Lower lobe of right lung (tissue), 2 donors: ENCODE results near the gene PCBP3. TPM values are rescaled to one million over a fixed set of nuclear protein-coding genes. Genes with fewer than 3 reads are reported as not detected.

Source experiments
- ATAC-seq, 2 donors: fragments of 200-7000 bp; cut with Tn5 transposase; one replicate each; pipeline ENCODE4 v1.9.1; 2020 to 2022; ENCODE audit warnings: mild to moderate bottlenecking in 2 of 2, moderate library complexity in 2 of 2
- DNase-seq: peaks from one replicate; pipeline ENCODE4 v3.0.0-alpha.2; 2020
- H3K27ac ChIP-seq: fragments of 200-600 bp; one replicate; pipeline ENCODE4 v1.8.0; 2022
- H3K27me3 ChIP-seq: fragments of 200-600 bp; one replicate; pipeline ENCODE4 v1.8.0; 2022; ENCODE audit warnings: low read depth
- H3K36me3 ChIP-seq: fragments of 200-600 bp; one replicate; pipeline ENCODE4 v1.8.0; 2022; ENCODE audit warnings: mild to moderate bottlenecking
- H3K4me1 ChIP-seq: fragments of 200-600 bp; one replicate; pipeline ENCODE4 v1.8.0; 2022
- H3K4me3 ChIP-seq: fragments of 200-600 bp; one replicate; pipeline ENCODE4 v1.8.0; 2022; ENCODE audit warnings: mild to moderate bottlenecking
- H3K9me3 ChIP-seq: fragments of 200-600 bp; one replicate; pipeline ENCODE4 v1.8.0; 2022
- intact Hi-C: fragments of 100-400 bp; cut with DNase I; formaldehyde crosslinking; loops from one replicate; pipeline ENCODE4 v1.11.0; 2022
- total RNA-seq: library from RNA; stranded (reverse); fragmentation: NEBNext Ultra II Directional; extraction: Animal tissue kit (Norgen Biotek cat#: 25700); gene quantifications from one replicate; pipeline ENCODE4 v1.2.1, GENCODE V29; 2021
- TF ChIP-seq, protein P1 (sequence below): fragments of 200-600 bp; IDR thresholded peaks from one replicate; pipeline ENCODE4 v1.8.0; 2022; ENCODE audit warnings: antibody characterized with exemption, mild to moderate bottlenecking
- donor health status: DM: no; HTN: yes; CAD: no; lungs with severe emphysema.

Gene PCBP3
- total RNA-seq, 1 donor from 2014 or later = 4.5 TPM

DNA sequence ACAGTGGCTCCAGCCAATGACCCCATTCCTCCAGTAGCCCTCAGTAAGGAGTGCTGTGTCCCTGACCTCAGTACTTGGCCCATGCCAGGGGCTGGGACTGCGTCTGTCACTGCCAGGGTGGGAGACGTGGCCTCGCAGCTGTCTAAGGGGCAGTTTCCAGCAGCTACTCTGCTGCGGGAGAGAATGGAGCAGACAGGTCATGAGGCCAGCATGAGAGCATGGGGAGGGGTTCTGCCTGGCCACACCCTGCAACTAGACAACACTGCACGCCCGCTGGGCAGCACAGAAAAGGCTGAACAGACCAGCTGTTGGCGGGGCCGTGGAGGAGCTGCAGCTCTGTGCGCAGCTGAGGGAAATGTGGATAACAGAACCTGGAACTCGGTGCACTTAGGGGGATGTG lies 246.4 kb downstream of the PCBP3 start:
- H3K9me3 ChIP-seq = no peaks in the 10 kb centered on the region
- no peaks in the 10 kb centered on the region for H3K36me3 ChIP-seq
- TF ChIP-seq, protein P1, sequence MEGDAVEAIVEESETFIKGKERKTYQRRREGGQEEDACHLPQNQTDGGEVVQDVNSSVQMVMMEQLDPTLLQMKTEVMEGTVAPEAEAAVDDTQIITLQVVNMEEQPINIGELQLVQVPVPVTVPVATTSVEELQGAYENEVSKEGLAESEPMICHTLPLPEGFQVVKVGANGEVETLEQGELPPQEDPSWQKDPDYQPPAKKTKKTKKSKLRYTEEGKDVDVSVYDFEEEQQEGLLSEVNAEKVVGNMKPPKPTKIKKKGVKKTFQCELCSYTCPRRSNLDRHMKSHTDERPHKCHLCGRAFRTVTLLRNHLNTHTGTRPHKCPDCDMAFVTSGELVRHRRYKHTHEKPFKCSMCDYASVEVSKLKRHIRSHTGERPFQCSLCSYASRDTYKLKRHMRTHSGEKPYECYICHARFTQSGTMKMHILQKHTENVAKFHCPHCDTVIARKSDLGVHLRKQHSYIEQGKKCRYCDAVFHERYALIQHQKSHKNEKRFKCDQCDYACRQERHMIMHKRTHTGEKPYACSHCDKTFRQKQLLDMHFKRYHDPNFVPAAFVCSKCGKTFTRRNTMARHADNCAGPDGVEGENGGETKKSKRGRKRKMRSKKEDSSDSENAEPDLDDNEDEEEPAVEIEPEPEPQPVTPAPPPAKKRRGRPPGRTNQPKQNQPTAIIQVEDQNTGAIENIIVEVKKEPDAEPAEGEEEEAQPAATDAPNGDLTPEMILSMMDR = no peak
- no peak overlapping the region for H3K27ac ChIP-seq
- intact Hi-C loops = no loop called here
- ATAC-seq (peak in 1 of 2 donors; percentile 6), DNase-seq (peak; percentile 39)
- peaks cover 3% of the 10 kb centered on the region for H3K27me3 ChIP-seq
- no peak overlapping the region for H3K4me3 ChIP-seq
- H3K4me1 ChIP-seq = peaks cover 17% of the 10 kb centered on the region

DNA sequence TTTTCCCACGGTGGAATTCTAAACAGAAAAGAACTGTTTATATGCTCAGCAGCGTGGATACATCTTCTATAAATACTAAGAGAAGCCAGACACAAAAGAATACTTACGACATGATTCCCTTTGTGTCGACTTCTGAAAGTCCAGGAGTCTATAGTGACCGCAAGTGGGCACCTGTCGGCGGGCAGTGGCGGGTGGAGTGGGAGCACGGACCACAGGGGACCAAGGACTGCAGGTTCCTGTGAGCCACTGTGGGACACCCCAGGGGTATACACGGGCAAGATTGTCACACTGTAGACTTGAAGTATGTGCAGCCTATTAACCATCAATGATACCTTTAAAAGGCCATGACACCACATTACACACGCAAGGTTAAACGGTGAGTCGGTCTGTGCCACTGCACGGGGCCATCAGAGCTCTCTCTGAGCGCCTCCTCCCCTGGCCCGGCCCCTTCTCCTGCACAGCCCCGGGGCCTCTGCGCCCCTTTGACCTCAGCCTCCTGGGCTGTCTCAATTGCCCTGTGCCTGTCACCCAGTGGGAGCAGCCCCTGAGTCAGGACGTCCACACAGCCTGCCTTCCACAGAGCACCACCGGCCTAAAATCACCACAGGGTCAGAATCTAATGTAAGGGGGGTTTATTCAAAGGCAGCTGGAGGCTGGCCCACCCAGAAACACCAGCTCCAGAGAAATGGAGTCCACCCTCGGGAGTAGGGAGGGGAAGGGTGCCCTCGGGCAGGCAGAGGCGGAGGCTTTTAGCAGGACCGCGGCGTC lies 248.0 kb downstream of the PCBP3 start:
- Histone ChIP-seq H3K27ac (no peak overlapping the region), H3K27me3 (peaks cover 3% of the 10 kb centered on the region), H3K4me3 (no peak overlapping the region), H3K36me3 (no peaks in the 10 kb centered on the region), H3K9me3 (no peaks in the 10 kb centered on the region), H3K4me1 (peaks cover 17% of the 10 kb centered on the region)
- TF ChIP-seq, protein P1 = no peak
- peak; percentile 33 for DNase-seq
- peak in 1 of 2 donors; percentile 24 for ATAC-seq
- intact Hi-C loops = no loop called here

DNA sequence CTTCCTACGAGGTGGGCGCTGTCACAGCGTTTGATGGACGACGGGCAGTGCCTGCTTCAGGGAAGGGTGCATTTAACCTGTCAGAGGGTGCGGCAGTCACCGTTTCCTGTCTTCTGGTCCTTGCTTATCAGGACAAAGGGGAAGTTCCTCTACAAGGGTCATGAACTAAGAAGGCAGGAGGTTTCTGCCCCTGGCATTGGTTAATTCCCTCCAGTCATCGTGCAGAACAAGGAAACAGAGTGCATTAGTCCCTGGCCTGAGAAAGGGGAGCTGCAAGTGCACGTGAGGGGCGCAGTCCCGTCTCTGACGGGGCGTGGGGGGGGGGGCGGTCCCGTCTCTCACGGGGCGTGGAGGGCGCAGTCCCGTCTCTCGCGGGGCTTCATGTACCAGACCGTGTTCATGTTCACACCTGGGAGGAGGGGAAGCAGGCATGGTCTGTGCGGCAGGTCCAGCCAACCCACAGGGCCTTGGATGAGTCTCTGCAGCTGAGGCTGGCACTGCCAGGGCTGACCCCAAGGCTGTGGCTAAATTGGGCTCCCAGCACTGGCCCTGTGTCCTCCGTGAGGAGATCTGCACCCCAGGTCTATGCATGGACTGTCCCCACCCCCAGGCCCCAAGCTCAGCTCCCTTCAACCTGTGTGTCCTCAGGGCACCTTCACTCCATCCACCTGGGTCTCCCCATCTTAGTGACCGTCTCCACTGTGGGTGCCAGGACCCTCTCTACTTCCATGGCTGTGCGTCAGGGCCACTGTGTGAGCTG lies 248.8 kb downstream of the PCBP3 start:
- H3K9me3 ChIP-seq = no peaks in the 10 kb centered on the region
- peaks cover 3% of the 10 kb centered on the region for H3K27me3 ChIP-seq
- H3K4me1 ChIP-seq = peaks cover 17% of the 10 kb centered on the region
- H3K4me3 ChIP-seq = no peak overlapping the region
- TF ChIP-seq, protein P1 = no peak
- intact Hi-C loops = no loop called here
- DNase-seq (peak; percentile 70), ATAC-seq (peak; percentile 56 to 61)
- H3K36me3 ChIP-seq = no peaks in the 10 kb centered on the region
- no peak overlapping the region for H3K27ac ChIP-seq

DNA sequence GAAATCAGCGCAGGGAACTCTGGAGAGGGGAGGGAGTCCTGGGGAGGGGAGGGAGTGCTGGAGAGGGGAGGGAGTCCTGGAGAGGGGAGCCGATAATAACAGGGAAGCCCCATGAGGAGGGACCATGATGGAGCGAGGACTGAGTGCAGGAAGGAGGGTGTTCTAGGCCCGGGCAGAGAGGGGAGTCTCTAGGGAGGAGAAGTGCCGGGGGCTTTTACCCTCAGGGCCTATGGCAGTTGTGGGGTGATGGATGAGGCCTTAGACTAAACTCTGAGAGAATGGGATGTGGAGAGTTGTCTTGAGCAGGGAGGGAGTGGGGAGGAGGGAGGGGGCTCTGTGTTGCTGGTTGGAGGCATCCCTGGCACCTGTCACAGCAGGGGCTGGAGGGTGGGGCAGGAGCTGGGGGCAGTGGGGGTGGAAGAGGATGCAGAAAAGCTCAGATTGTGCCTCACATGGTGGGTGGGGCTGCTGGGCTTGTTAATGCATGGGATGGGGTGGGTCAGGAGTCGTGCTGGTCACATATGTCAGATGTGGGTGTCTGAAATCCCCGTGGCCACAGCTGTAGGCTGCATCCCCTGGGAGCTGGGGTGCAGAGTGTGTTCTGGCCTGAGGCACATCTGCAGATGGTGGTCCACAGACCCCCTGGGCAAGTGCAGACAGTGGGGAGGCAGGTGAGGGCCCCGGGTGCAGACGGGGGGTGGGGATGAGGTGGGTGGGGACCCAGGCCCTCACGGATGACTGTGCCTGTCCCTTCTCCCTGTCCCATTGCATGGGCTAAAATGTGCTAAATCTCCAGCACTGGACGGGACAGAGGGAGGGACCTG lies 249.6 kb downstream of the PCBP3 start:
- no peak overlapping the region for H3K4me3 ChIP-seq
- intact Hi-C loops = no loop called here
- ATAC-seq (no peak), DNase-seq (no peak)
- peaks cover 17% of the 10 kb centered on the region for H3K4me1 ChIP-seq
- H3K27ac ChIP-seq = no peak overlapping the region
- H3K27me3 ChIP-seq = peaks cover 3% of the 10 kb centered on the region
- H3K36me3 ChIP-seq = no peaks in the 10 kb centered on the region
- no peaks in the 10 kb centered on the region for H3K9me3 ChIP-seq
- TF ChIP-seq, protein P1 = no peak

DNA sequence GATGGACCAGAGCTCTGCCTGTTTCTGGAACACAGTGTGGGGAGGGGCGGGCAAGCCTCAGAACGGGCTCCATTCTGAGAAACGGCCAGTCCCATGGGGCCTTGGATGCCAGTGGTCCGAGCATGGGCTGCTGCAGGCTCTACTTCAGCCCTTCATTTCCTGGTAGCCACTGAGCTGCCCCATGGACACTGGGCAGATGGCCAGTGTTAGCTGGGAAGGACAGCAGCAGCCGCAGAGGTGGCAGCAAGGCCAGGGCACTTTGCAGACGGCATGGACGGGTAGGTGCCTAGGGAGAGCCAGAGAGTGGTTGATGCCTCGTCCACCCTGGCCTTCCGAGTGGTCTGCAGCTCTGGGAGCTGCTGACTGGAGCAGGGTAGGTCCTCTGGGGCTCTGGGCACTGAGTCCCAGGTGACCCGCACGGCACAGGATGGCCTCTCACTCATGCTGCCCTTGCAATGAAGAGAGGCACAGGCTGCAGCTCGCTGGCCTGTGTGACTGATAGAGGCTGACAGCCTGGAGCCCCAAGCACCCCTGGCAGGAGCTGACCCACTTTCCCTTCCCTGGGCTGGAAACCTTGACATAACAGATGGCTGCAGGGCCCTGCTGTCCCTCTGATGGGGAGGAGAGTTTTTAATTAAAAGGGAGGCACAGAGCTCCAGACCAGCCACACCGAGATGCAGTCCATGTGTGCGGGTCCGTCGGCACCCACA lies 250.4 kb downstream of the PCBP3 start:
- intact Hi-C loops = no loop called here
- peak; percentile 34 for DNase-seq
- Histone ChIP-seq H3K4me3 (no peak overlapping the region), H3K27ac (no peak overlapping the region), H3K9me3 (no peaks in the 10 kb centered on the region), H3K27me3 (peaks cover 3% of the 10 kb centered on the region), H3K4me1 (peaks cover 17% of the 10 kb centered on the region), H3K36me3 (no peaks in the 10 kb centered on the region)
- TF ChIP-seq, protein P1 = no peak
- no peak for ATAC-seq
